ENCODE data around the gene ZNF611. TPM values are rescaled to one million over a fixed set of nuclear protein-coding genes. Genes with fewer than 3 reads are reported as not detected.
"Not testable (repeated sequence)": the region's sequence is repeated elsewhere in the genome, so short reads cannot be mapped to it uniquely, and the experiment has no call there.

The ZNF611 gene
- 10 to 100 TPM in 1 of 4 donors, 1 to 10 TPM in 3; 2.2 to 16.0 (median 3.9) TPM for polyA plus RNA-seq
- long read RNA-seq, donor 1 = 0 reads
- long read RNA-seq, donor 2, partial matches to known transcripts = 0 of 1 reads
- long read RNA-seq, donor 2, other reads (novel, unspliced or antisense) = 0 of 1 reads
- long read RNA-seq, donor 3, full-length matches to known transcripts = 1 of 1 reads
- long read RNA-seq, donor 3, partial matches to known transcripts = 0 of 1 reads
- long read RNA-seq, donor 3, other reads (novel, unspliced or antisense) = 0 of 1 reads
- long read RNA-seq, donor 4, partial matches to known transcripts = 0 of 1 reads
- long read RNA-seq, donor 4, other reads (novel, unspliced or antisense) = 0 of 1 reads
- long read RNA-seq, donor 5 = 0 reads
- long read RNA-seq, donor 6 = 0 reads
- long read RNA-seq, donor 7, full-length matches to known transcripts = 1 of 1 reads
- long read RNA-seq, donor 7, partial matches to known transcripts = 0 of 1 reads
- long read RNA-seq, donor 7, other reads (novel, unspliced or antisense) = 0 of 1 reads
- long read RNA-seq, donor 8 = 0 reads
- long read RNA-seq, donor 9, partial matches to known transcripts = 0 of 1 reads
- long read RNA-seq, donor 9, other reads (novel, unspliced or antisense) = 0 of 1 reads
- long read RNA-seq, donor 10 = 0 reads

DNA sequence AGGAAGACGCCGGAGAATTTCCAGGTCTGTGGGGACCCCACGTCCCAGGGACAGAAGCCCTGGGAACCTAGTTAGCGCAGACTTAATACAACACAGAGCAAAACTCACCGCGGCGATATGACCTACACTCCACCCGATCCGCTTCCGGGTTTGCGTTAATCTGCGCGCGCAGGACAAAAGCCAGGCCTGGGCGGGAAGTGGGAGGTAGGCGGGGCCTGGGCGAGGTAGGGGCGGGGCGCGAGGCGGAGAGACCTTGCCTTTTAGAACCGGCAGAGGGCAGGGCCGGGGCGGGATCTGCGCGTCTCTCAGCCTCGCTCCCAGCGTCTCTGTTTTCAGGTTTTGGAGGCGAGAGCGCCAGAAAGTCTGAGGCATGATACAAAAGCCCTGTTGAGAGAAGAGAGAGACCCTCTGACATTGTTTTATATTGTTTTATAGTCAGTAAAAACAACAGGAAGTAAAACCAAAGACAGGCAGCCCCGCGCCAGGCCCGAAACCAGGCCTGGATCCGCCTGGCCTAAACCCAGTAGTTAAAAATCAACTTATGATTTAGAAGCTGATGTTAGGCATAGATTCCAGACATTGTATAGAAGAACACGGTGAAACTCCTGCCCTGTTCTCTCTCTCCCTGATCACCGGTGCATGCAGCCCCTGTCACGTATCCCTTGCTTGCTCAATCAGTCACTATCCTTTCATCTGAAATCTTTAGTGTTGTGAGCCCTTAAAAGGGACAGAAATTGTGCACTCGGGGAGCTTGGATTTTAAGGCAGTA, at the start of gene ZNF611:
Gene ZNF611, minus strand, starts transcription at position 152 of the 769 bp plus-strand sequence. CDS start 19,150 bp downstream, outside the sequence.
- Histone ChIP-seq H3K36me3 (ENCODE audit: control insufficient read depth in 3 of 3, insufficient read depth in 2 of 3, low read depth in 1 of 3, low read length in 3 of 3) (peaks cover 0 to 9% (median 0%) of the 10 kb centered on the region in 3 donors), H3K4me3 (ENCODE audit: low read depth in 1 of 3, low read length in 3 of 3) (peak within 1 kb of the TSS; percentile 76 to 89 (median 87)), H3K4me1 (ENCODE audit: control insufficient read depth in 3 of 3, insufficient read depth in 2 of 3, low read depth in 1 of 3, low read length in 2 of 3) (peaks cover 0 to 3% (median 0%) of the 10 kb centered on the region in 3 donors), H3K9me3 (ENCODE audit: control insufficient read depth in 2 of 2, insufficient read depth in 1 of 2, low read depth in 1 of 2, low read length in 1 of 2) (no peaks in the 10 kb centered on the region), H3K27ac (ENCODE audit: low read depth in 1 of 3, low read length in 2 of 3) (peak within 1 kb of the TSS; percentile 82 to 94 (median 89)), H3K27me3 (ENCODE audit: control insufficient read depth in 3 of 3, insufficient read depth in 3 of 3, low read length in 3 of 3) (no peaks in the 10 kb centered on the region)
- FAIRE-seq (no peak), DNase-seq (peak; percentile 97)
- WGBS, 3 donors = 8 to 14% (median 13%) methylated on average over 36 to 38 of the region's 38 CpGs

- FAIRE-seq = not testable (repeated sequence)
Measured at GRCh38 chr19:52782864-52783263, 48.0 kb upstream of the ZNF611 start.

DNA sequence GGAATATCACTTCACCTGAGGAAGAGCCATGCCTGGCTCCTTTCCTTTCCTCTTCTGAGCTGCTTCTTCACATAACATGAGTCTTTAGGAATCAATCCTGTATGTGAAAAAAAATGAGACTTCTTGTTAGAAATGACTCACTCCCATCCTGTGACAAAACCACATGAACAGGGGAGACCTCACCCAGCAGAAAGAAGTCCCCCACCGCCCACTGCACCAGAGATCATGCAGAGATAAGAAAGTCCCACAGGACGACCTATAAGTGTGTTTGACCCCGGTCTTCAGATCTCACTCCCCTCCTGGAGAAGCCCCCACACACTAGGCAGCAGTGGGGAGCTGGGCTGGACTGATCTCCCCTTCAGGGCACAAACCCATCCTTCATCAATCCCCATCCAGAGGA, 44.0 kb upstream of the ZNF611 start:
- Histone ChIP-seq H3K4me3 (ENCODE audit: low read depth in 1 of 3, low read length in 3 of 3) (no peak overlapping the region), H3K27me3 (ENCODE audit: control insufficient read depth in 3 of 3, insufficient read depth in 3 of 3, low read length in 3 of 3) (no peaks in the 10 kb centered on the region), H3K4me1 (ENCODE audit: control insufficient read depth in 3 of 3, insufficient read depth in 2 of 3, low read depth in 1 of 3, low read length in 2 of 3) (no peaks in the 10 kb centered on the region), H3K9me3 (ENCODE audit: control insufficient read depth in 2 of 2, insufficient read depth in 1 of 2, low read depth in 1 of 2, low read length in 1 of 2) (peaks cover 1 to 34% of the 10 kb centered on the region in 2 donors), H3K36me3 (ENCODE audit: control insufficient read depth in 3 of 3, insufficient read depth in 2 of 3, low read depth in 1 of 3, low read length in 3 of 3) (peaks cover 4 to 47% (median 21%) of the 10 kb centered on the region in 3 donors), H3K27ac (ENCODE audit: low read depth in 1 of 3, low read length in 2 of 3) (no peak overlapping the region)
- WGBS, 3 donors = 54 to 83% (median 67%) methylated on average over 3 of the region's 3 CpGs
- no peak for FAIRE-seq
- DNase-seq = no peak

More at GRCh38 chr19:52782864-52783263, 48.0 kb upstream of the ZNF611 start:
- not testable (repeated sequence) for H3K4me3 ChIP-seq (ENCODE audit: low read depth in 1 of 3, low read length in 3 of 3); H3K27ac ChIP-seq (ENCODE audit: low read depth in 1 of 3, low read length in 2 of 3); H3K27me3 ChIP-seq (ENCODE audit: control insufficient read depth in 3 of 3, insufficient read depth in 3 of 3, low read length in 3 of 3); DNase-seq; H3K4me1 ChIP-seq (ENCODE audit: control insufficient read depth in 3 of 3, insufficient read depth in 2 of 3, low read depth in 1 of 3, low read length in 2 of 3)
- Histone ChIP-seq H3K36me3 (ENCODE audit: control insufficient read depth in 3 of 3, insufficient read depth in 2 of 3, low read depth in 1 of 3, low read length in 3 of 3) (peaks cover 0 to 29% (median 12%) of the 10 kb centered on the region in 3 donors), H3K9me3 (ENCODE audit: control insufficient read depth in 2 of 2, insufficient read depth in 1 of 2, low read depth in 1 of 2, low read length in 1 of 2) (peaks cover 0 to 21% of the 10 kb centered on the region in 2 donors)
- 81 to 93% (median 92%) methylated on average over 2 of the region's 2 CpGs for WGBS, 3 donors

GRCh38 chr19:52756447-52756846, 21.6 kb upstream of the ZNF611 start:
- FAIRE-seq; H3K36me3 ChIP-seq (ENCODE audit: control insufficient read depth in 3 of 3, insufficient read depth in 2 of 3, low read depth in 1 of 3, low read length in 3 of 3); H3K4me1 ChIP-seq (ENCODE audit: control insufficient read depth in 3 of 3, insufficient read depth in 2 of 3, low read depth in 1 of 3, low read length in 2 of 3); H3K27me3 ChIP-seq (ENCODE audit: control insufficient read depth in 3 of 3, insufficient read depth in 3 of 3, low read length in 3 of 3); H3K27ac ChIP-seq (ENCODE audit: low read depth in 1 of 3, low read length in 2 of 3); H3K4me3 ChIP-seq (ENCODE audit: low read depth in 1 of 3, low read length in 3 of 3); DNase-seq: not testable (repeated sequence)
- H3K9me3 ChIP-seq (ENCODE audit: control insufficient read depth in 2 of 2, insufficient read depth in 1 of 2, low read depth in 1 of 2, low read length in 1 of 2) = peaks cover 0 to 12% of the 10 kb centered on the region in 2 donors
- 73 to 81% (median 74%) methylated on average over 2 of the region's 2 CpGs for WGBS, 3 donors

GRCh38 chr19:52749780-52750179, 14.9 kb upstream of the ZNF611 start:
- Histone ChIP-seq H3K36me3 (ENCODE audit: control insufficient read depth in 3 of 3, insufficient read depth in 2 of 3, low read depth in 1 of 3, low read length in 3 of 3) (no peaks in the 10 kb centered on the region), H3K4me1 (ENCODE audit: control insufficient read depth in 3 of 3, insufficient read depth in 2 of 3, low read depth in 1 of 3, low read length in 2 of 3) (no peaks in the 10 kb centered on the region), H3K4me3 (ENCODE audit: low read depth in 1 of 3, low read length in 3 of 3) (no peak overlapping the region), H3K27ac (ENCODE audit: low read depth in 1 of 3, low read length in 2 of 3) (no peak overlapping the region), H3K9me3 (ENCODE audit: control insufficient read depth in 2 of 2, insufficient read depth in 1 of 2, low read depth in 1 of 2, low read length in 1 of 2) (no peaks in the 10 kb centered on the region), H3K27me3 (ENCODE audit: control insufficient read depth in 3 of 3, insufficient read depth in 3 of 3, low read length in 3 of 3) (no peaks in the 10 kb centered on the region)
- no peak for FAIRE-seq
- no peak for DNase-seq
- 63 to 76% (median 67%) methylated on average over 4 of the region's 4 CpGs for WGBS, 3 donors

GRCh38 chr19:52748336-52748950, 13.6 kb upstream of the ZNF611 start:
- H3K36me3 ChIP-seq (ENCODE audit: control insufficient read depth in 3 of 3, insufficient read depth in 2 of 3, low read depth in 1 of 3, low read length in 3 of 3) = no peaks in the 10 kb centered on the region
- 29 to 38% (median 37%) methylated on average over 8 of the region's 8 CpGs for WGBS, 3 donors
- no peak overlapping the region for H3K4me3 ChIP-seq (ENCODE audit: low read depth in 1 of 3, low read length in 3 of 3)
- no peaks in the 10 kb centered on the region for H3K9me3 ChIP-seq (ENCODE audit: control insufficient read depth in 2 of 2, insufficient read depth in 1 of 2, low read depth in 1 of 2, low read length in 1 of 2)
- no peaks in the 10 kb centered on the region for H3K27me3 ChIP-seq (ENCODE audit: control insufficient read depth in 3 of 3, insufficient read depth in 3 of 3, low read length in 3 of 3)
- no peaks in the 10 kb centered on the region for H3K4me1 ChIP-seq (ENCODE audit: control insufficient read depth in 3 of 3, insufficient read depth in 2 of 3, low read depth in 1 of 3, low read length in 2 of 3)
- DNase-seq = peak; percentile 9 to 50
- H3K27ac ChIP-seq (ENCODE audit: low read depth in 1 of 3, low read length in 2 of 3) = no peak overlapping the region
- FAIRE-seq = no peak

DNA sequence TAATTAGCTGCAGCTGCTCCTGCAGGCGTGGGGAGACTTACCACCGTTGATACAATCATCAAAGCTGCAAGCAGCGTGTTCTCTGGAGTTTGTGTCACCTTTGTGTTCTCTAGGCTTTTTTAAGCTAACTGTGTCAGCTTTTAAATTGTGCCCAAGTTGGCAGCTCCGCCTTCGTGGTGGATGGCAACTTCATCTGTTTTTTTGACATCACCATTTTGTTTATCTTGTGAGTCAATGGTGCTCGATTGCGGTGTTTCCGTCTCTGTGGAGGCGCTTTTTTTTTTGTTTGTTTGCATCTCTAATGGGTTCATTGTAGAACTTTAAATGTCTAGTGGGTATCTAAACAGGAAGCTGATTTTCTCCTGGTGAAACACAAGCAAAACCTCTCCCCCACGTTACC, 11.1 kb upstream of the ZNF611 start:
- not testable (repeated sequence) for H3K27me3 ChIP-seq (ENCODE audit: control insufficient read depth in 3 of 3, insufficient read depth in 3 of 3, low read length in 3 of 3); H3K4me3 ChIP-seq (ENCODE audit: low read depth in 1 of 3, low read length in 3 of 3); H3K4me1 ChIP-seq (ENCODE audit: control insufficient read depth in 3 of 3, insufficient read depth in 2 of 3, low read depth in 1 of 3, low read length in 2 of 3); DNase-seq; H3K36me3 ChIP-seq (ENCODE audit: control insufficient read depth in 3 of 3, insufficient read depth in 2 of 3, low read depth in 1 of 3, low read length in 3 of 3); H3K9me3 ChIP-seq (ENCODE audit: control insufficient read depth in 2 of 2, insufficient read depth in 1 of 2, low read depth in 1 of 2, low read length in 1 of 2); H3K27ac ChIP-seq (ENCODE audit: low read depth in 1 of 3, low read length in 2 of 3); FAIRE-seq
- 58 to 75% (median 70%) methylated on average over 10 of the region's 10 CpGs for WGBS, 3 donors

GRCh38 chr19:52743091-52743490, 8.2 kb upstream of the ZNF611 start:
- 83 to 88% (median 87%) methylated on average over 3 of the region's 3 CpGs for WGBS, 3 donors
- no peak for FAIRE-seq
- Histone ChIP-seq H3K27ac (ENCODE audit: low read depth in 1 of 3, low read length in 2 of 3) (no peak overlapping the region), H3K27me3 (ENCODE audit: control insufficient read depth in 3 of 3, insufficient read depth in 3 of 3, low read length in 3 of 3) (no peaks in the 10 kb centered on the region), H3K36me3 (ENCODE audit: control insufficient read depth in 3 of 3, insufficient read depth in 2 of 3, low read depth in 1 of 3, low read length in 3 of 3) (no peaks in the 10 kb centered on the region), H3K9me3 (ENCODE audit: control insufficient read depth in 2 of 2, insufficient read depth in 1 of 2, low read depth in 1 of 2, low read length in 1 of 2) (no peaks in the 10 kb centered on the region), H3K4me3 (ENCODE audit: low read depth in 1 of 3, low read length in 3 of 3) (no peak overlapping the region), H3K4me1 (ENCODE audit: control insufficient read depth in 3 of 3, insufficient read depth in 2 of 3, low read depth in 1 of 3, low read length in 2 of 3) (no peaks in the 10 kb centered on the region)
- no peak for DNase-seq

Measured in small intestine (tissue), 16 donors.